GM21367 (cell line): ENCODE measurements around the gene TOGARAM2.
"Not testable (repeated sequence)": the region's sequence is repeated elsewhere in the genome, so short reads cannot be mapped to it uniquely, and the experiment has no call there.

Source experiments
- ATAC-seq: cut with Tn5 transposase; IDR thresholded peaks from one replicate; pipeline ENCODE4 v1.9.1; 2021; ENCODE audit not compliant: unreplicated experiment

The TOGARAM2 gene

GRCh38 chr2:28976584-28976983 is 4.5 kb upstream of the TOGARAM2 start:
- no peak for ATAC-seq

- no peak for ATAC-seq
These were observed 3.8 kb upstream of the TOGARAM2 start for GRCh38 chr2:28977176-28977875.

GRCh38 chr2:28978001-28978400 is 3.1 kb upstream of the TOGARAM2 start:
- ATAC-seq = not testable (repeated sequence)

- ATAC-seq = no peak
These were observed 2.5 kb upstream of the TOGARAM2 start for GRCh38 chr2:28978606-28979005.

- ATAC-seq = no peak
These were observed 2.1 kb upstream of the TOGARAM2 start for GRCh38 chr2:28979041-28979440.

- ATAC-seq = no peak
These were observed 1.3 kb upstream of the TOGARAM2 start for GRCh38 chr2:28979576-28980366.

- ATAC-seq = no peak
These were observed 606 bp upstream of the TOGARAM2 start for GRCh38 chr2:28980368-28981015.

- no peak for ATAC-seq
These were observed 700 bp downstream of the TOGARAM2 start for GRCh38 chr2:28981620-28982376.

GRCh38 chr2:28982381-28982950 is 1.4 kb downstream of the TOGARAM2 start:
- no peak for ATAC-seq

- no peak for ATAC-seq
These were observed 5.3 kb downstream of the TOGARAM2 start for GRCh38 chr2:28986429-28986828.

GRCh38 chr2:28989973-28990372 is 8.9 kb downstream of the TOGARAM2 start:
- ATAC-seq = no peak

GRCh38 chr2:28990445-28990844 is 9.3 kb downstream of the TOGARAM2 start:
- ATAC-seq = no peak

GRCh38 chr2:28991021-28991420 is 9.9 kb downstream of the TOGARAM2 start:
- ATAC-seq = no peak

- ATAC-seq = no peak
These were observed 10.4 kb downstream of the TOGARAM2 start for GRCh38 chr2:28991460-28991859.

GRCh38 chr2:28993206-28993960 is 12.3 kb downstream of the TOGARAM2 start:
- no peak for ATAC-seq

- ATAC-seq = no peak
These were observed 13.0 kb downstream of the TOGARAM2 start for GRCh38 chr2:28994074-28994473.

GRCh38 chr2:28994679-28995078 is 13.6 kb downstream of the TOGARAM2 start:
- no peak for ATAC-seq

GRCh38 chr2:28995765-28996750 is 15.0 kb downstream of the TOGARAM2 start:
- no peak for ATAC-seq
